Lung (tissue), 12 donors: ENCODE data around the gene AMBRA1. TPM values are rescaled to one million over a fixed set of nuclear protein-coding genes. Genes with fewer than 3 reads are reported as not detected.
A peak's percentile ranks its signal among the peaks of the same experiment; 100 is the strongest.

ENCODE experiments used
- ATAC-seq: fragments of 200-7000 bp; cut with Tn5 transposase; one replicate; pipeline ENCODE4 v1.9.1; 2020; ENCODE audit warnings: moderate number of reproducible peaks; ENCODE audit not compliant: insufficient read depth, low FRiP score
- DNase-seq, 3 donors: peaks; one replicate each; pipeline ENCODE4 v3.0.0-alpha.2; 2013 to 2017
- H3K27ac ChIP-seq, 2 donors: one replicate each; pipeline ENCODE4 v1.5.1; 2013; ENCODE audit warnings: mild to moderate bottlenecking in 2 of 2, moderate library complexity in 2 of 2, control low read depth in 1 of 2, inconsistent platforms in 1 of 2, low read depth in 1 of 2, low read length in 1 of 2
- H3K27me3 ChIP-seq, 3 donors: one replicate each; pipeline ENCODE4 v1.5.1; 2013; ENCODE audit warnings: low read length in 2 of 3; ENCODE audit not compliant: control insufficient read depth in 3 of 3, insufficient read depth in 3 of 3
- H3K36me3 ChIP-seq, 4 donors: one replicate each; pipeline ENCODE4 v1.5.1; 2013; ENCODE audit warnings: low read length in 4 of 4, mild to moderate bottlenecking in 1 of 4, moderate library complexity in 1 of 4; ENCODE audit not compliant: control insufficient read depth in 4 of 4, insufficient read depth in 4 of 4
- H3K4me1 ChIP-seq, 5 donors: one replicate each; pipeline ENCODE4 v1.5.1; 2013; ENCODE audit warnings: low read length in 5 of 5, mild to moderate bottlenecking in 2 of 5, moderate library complexity in 1 of 5; ENCODE audit not compliant: control insufficient read depth in 5 of 5, insufficient read depth in 5 of 5
- H3K4me3 ChIP-seq: one replicate; pipeline ENCODE4 v1.5.1; 2013; ENCODE audit warnings: mild to moderate bottlenecking, control low read depth, moderate library complexity
- H3K9ac ChIP-seq, 2 donors: one replicate each; pipeline ENCODE4 v1.5.1; 2013; ENCODE audit warnings: low read length in 2 of 2, control low read depth in 1 of 2; ENCODE audit not compliant: insufficient read depth in 1 of 2
- H3K9me3 ChIP-seq, 4 donors: one replicate each; pipeline ENCODE4 v1.5.1; 2013; ENCODE audit warnings: low read length in 3 of 4, mild to moderate bottlenecking in 1 of 4, moderate library complexity in 1 of 4; ENCODE audit not compliant: control insufficient read depth in 4 of 4, insufficient read depth in 3 of 4
- CTCF ChIP-seq: IDR thresholded peaks from 2 replicates; pipeline ENCODE4 v1.5.1; 2012; ENCODE audit warnings: mild to moderate bottlenecking; ENCODE audit errors: control extremely low read depth, extremely low read depth
- WGBS, 2 donors: extraction: QIAGEN DNeasy Blood & Tissue Kit; methylation state at CpG; one replicate each; pipeline ENCODE4 v1.1.7; 2013; 5-methylcytosine and 5-hydroxymethylcytosine counted together
- polyA plus RNA-seq, 2 donors: library from polyadenylated mRNA; stranded (reverse); fragments of 200-250 nt; gene quantifications; one replicate each; pipeline ENCODE4 v1.2.1, GENCODE V29; 2013
- total RNA-seq, 2 donors: library from RNA; depleted of rRNA in 1 of 2; stranded (reverse); fragments of >200 nt in 1 of 2; gene quantifications; one replicate each; pipeline ENCODE4 v1.2.1, GENCODE V29; 2014 to 2021
- donor health status: control.
- donor health status: control.
- donor health status: Bipolar disorder and iron deficiency.
- donor health status: healthy.
- donor health status: DM: yes; HTN: yes; CAD: no.

Gene AMBRA1
- total and polyA plus RNA-seq, 4 donors: 7.4 to 41.2 (median 23.7) TPM

- Histone ChIP-seq H3K9me3 (no peaks in the 10 kb centered on the region), H3K4me3 (no peak overlapping the region), H3K36me3 (peaks cover 0 to 3% (median 0%) of the 10 kb centered on the region in 4 donors), H3K4me1 (peaks cover 0 to 8% (median 3%) of the 10 kb centered on the region in 5 donors), H3K27ac (no peak overlapping the region), H3K9ac (no peak overlapping the region), H3K27me3 (no peaks in the 10 kb centered on the region)
- 87 to 94% methylated on average over 3 of the region's 3 CpGs for WGBS, 2 donors
- TF ChIP-seq CTCF: no peak
- ATAC-seq (no peak), DNase-seq (peak in 2 of 3 donors; percentile 18 to 49)
These were observed 6.6 kb upstream of the AMBRA1 start for GRCh38 chr11:46600194-46600960.

GRCh38 chr11:46599340-46600193, 5.7 kb upstream of the AMBRA1 start:
- WGBS, 2 donors: 89 to 95% methylated on average over 8 of the region's 8 CpGs
- Histone ChIP-seq H3K27ac (no peak overlapping the region), H3K4me3 (no peak overlapping the region), H3K36me3 (peaks cover 0 to 3% (median 0%) of the 10 kb centered on the region in 4 donors), H3K9me3 (no peaks in the 10 kb centered on the region), H3K27me3 (no peaks in the 10 kb centered on the region), H3K4me1 (peaks cover 0 to 8% (median 3%) of the 10 kb centered on the region in 5 donors), H3K9ac (no peak overlapping the region)
- no peak for ATAC-seq
- DNase-seq: peak in 1 of 3 donors; percentile 6
- no peak for TF ChIP-seq CTCF

- DNase-seq (no peak), ATAC-seq (no peak)
- no peak for TF ChIP-seq CTCF
- 85 to 90% methylated on average over 6 of the region's 6 CpGs for WGBS, 2 donors
- H3K27ac ChIP-seq: no peak overlapping the region
- no peaks in the 10 kb centered on the region for H3K36me3 ChIP-seq
- no peaks in the 10 kb centered on the region for H3K27me3 ChIP-seq
- peaks cover 0 to 13% (median 7%) of the 10 kb centered on the region in 5 donors for H3K4me1 ChIP-seq
- H3K9ac ChIP-seq: no peak overlapping the region
- H3K4me3 ChIP-seq: no peak overlapping the region
- no peaks in the 10 kb centered on the region for H3K9me3 ChIP-seq
These were observed 3.9 kb upstream of the AMBRA1 start for GRCh38 chr11:46597609-46598219.
